Stimulated activated effector memory CD8-positive, alpha-beta T cell treated with anti-CD3 and anti-CD28 coated beads, Interleukin-12 subunit alpha, Interleukin-12 subunit beta, amount 100 ng/mL, for 72 hours (primary cell): ENCODE measurements around the gene EFCAB6.
"Not testable (repeated sequence)": the region's sequence is repeated elsewhere in the genome, so short reads cannot be mapped to it uniquely, and the experiment has no call there.

Experiments used
- ATAC-seq: fragments of 150-1000 bp; cut with Tn5 transposase; 2 replicates; pipeline ENCODE4 v1.10.0; 2021
- DNase-seq, 2 donors: peaks; one replicate each; pipeline ENCODE4 v3.0.0; 2021 to 2022; ENCODE audit warnings: low spot score in 2 of 2
- H3K27ac Mint-ChIP-seq: one replicate; pipeline ENCODE4 v1.8.0; 2022; ENCODE audit warnings: mild to moderate bottlenecking, mixed read lengths
- H3K36me3 Mint-ChIP-seq: one replicate; pipeline ENCODE4 v1.8.0; 2022; ENCODE audit warnings: mild to moderate bottlenecking, mixed read lengths
- H3K4me1 Mint-ChIP-seq: one replicate; pipeline ENCODE4 v1.8.0; 2022; ENCODE audit warnings: mixed read lengths
- H3K4me3 Mint-ChIP-seq: one replicate; pipeline ENCODE4 v1.8.0; 2022; ENCODE audit warnings: mild to moderate bottlenecking, mixed read lengths
- H3K9me3 Mint-ChIP-seq: one replicate; pipeline ENCODE4 v1.8.0; 2022; ENCODE audit warnings: mixed read lengths

EFCAB6 gene

GRCh38 chr22:43706571-43707328, 105.4 kb downstream of the EFCAB6 start:
- H3K27ac Mint-ChIP-seq = no peak overlapping the region
- no peak for ATAC-seq
- no peaks in the 10 kb centered on the region for H3K4me1 Mint-ChIP-seq
- DNase-seq = no peak
- H3K9me3 Mint-ChIP-seq = peaks cover 15% of the 10 kb centered on the region
- no peaks in the 10 kb centered on the region for H3K36me3 Mint-ChIP-seq
- no peak overlapping the region for H3K4me3 Mint-ChIP-seq

GRCh38 chr22:43706151-43706550, 106.0 kb downstream of the EFCAB6 start:
- peaks cover 15% of the 10 kb centered on the region for H3K9me3 Mint-ChIP-seq
- H3K27ac Mint-ChIP-seq = no peak overlapping the region
- ATAC-seq (no peak), DNase-seq (no peak)
- no peaks in the 10 kb centered on the region for H3K4me1 Mint-ChIP-seq
- H3K4me3 Mint-ChIP-seq = no peak overlapping the region
- no peaks in the 10 kb centered on the region for H3K36me3 Mint-ChIP-seq

GRCh38 chr22:43704051-43704450, 108.1 kb downstream of the EFCAB6 start:
- H3K27ac Mint-ChIP-seq = no peak overlapping the region
- no peak overlapping the region for H3K4me3 Mint-ChIP-seq
- no peaks in the 10 kb centered on the region for H3K4me1 Mint-ChIP-seq
- H3K9me3 Mint-ChIP-seq = peaks cover 15% of the 10 kb centered on the region
- no peak for ATAC-seq
- no peaks in the 10 kb centered on the region for H3K36me3 Mint-ChIP-seq
- DNase-seq = no peak

GRCh38 chr22:43698403-43698802, 113.7 kb downstream of the EFCAB6 start:
- no peak for DNase-seq
- Mint-ChIP-seq H3K27ac (no peak overlapping the region), H3K4me3 (no peak overlapping the region), H3K9me3 (peaks cover 2% of the 10 kb centered on the region), H3K36me3 (no peaks in the 10 kb centered on the region), H3K4me1 (no peaks in the 10 kb centered on the region)
- ATAC-seq = no peak

GRCh38 chr22:43697894-43698293, 114.2 kb downstream of the EFCAB6 start:
- DNase-seq (no peak), ATAC-seq (no peak)
- H3K27ac Mint-ChIP-seq = no peak overlapping the region
- H3K9me3 Mint-ChIP-seq = peaks cover 1% of the 10 kb centered on the region
- H3K36me3 Mint-ChIP-seq = no peaks in the 10 kb centered on the region
- H3K4me3 Mint-ChIP-seq = no peak overlapping the region
- no peaks in the 10 kb centered on the region for H3K4me1 Mint-ChIP-seq

- Mint-ChIP-seq H3K9me3 (peaks cover 8% of the 10 kb centered on the region), H3K4me1 (no peaks in the 10 kb centered on the region), H3K27ac (no peak overlapping the region), H3K36me3 (no peaks in the 10 kb centered on the region), H3K4me3 (no peak overlapping the region)
- DNase-seq (no peak), ATAC-seq (no peak)
Observed at GRCh38 chr22:43693249-43693648, 118.9 kb downstream of the EFCAB6 start.

- peaks cover 8% of the 10 kb centered on the region for H3K9me3 Mint-ChIP-seq
- H3K27ac Mint-ChIP-seq = no peak overlapping the region
- H3K4me3 Mint-ChIP-seq = no peak overlapping the region
- no peaks in the 10 kb centered on the region for H3K36me3 Mint-ChIP-seq
- no peaks in the 10 kb centered on the region for H3K4me1 Mint-ChIP-seq
- ATAC-seq (no peak), DNase-seq (no peak)
Observed at GRCh38 chr22:43689356-43689755, 122.7 kb downstream of the EFCAB6 start.

GRCh38 chr22:43682851-43683250, 129.3 kb downstream of the EFCAB6 start:
- no peaks in the 10 kb centered on the region for H3K36me3 Mint-ChIP-seq
- H3K4me3 Mint-ChIP-seq = no peak overlapping the region
- H3K27ac Mint-ChIP-seq = no peak overlapping the region

GRCh38 chr22:43681731-43682360, 130.3 kb downstream of the EFCAB6 start:
- no peak overlapping the region for H3K4me3 Mint-ChIP-seq
- no peaks in the 10 kb centered on the region for H3K36me3 Mint-ChIP-seq
- H3K4me1 Mint-ChIP-seq = no peaks in the 10 kb centered on the region
- no peak overlapping the region for H3K27ac Mint-ChIP-seq
- ATAC-seq (no peak), DNase-seq (no peak)
- H3K9me3 Mint-ChIP-seq = no peaks in the 10 kb centered on the region

More at GRCh38 chr22:43682851-43683250, 129.3 kb downstream of the EFCAB6 start:
- H3K4me1 Mint-ChIP-seq = no peaks in the 10 kb centered on the region
- ATAC-seq (no peak), DNase-seq (no peak)
- H3K9me3 Mint-ChIP-seq = no peaks in the 10 kb centered on the region

GRCh38 chr22:43670513-43670912, 141.6 kb downstream of the EFCAB6 start:
- ATAC-seq (no peak), DNase-seq (no peak)
- no peak overlapping the region for H3K4me3 Mint-ChIP-seq
- no peaks in the 10 kb centered on the region for H3K9me3 Mint-ChIP-seq
- no peaks in the 10 kb centered on the region for H3K36me3 Mint-ChIP-seq
- H3K4me1 Mint-ChIP-seq = no peaks in the 10 kb centered on the region
- H3K27ac Mint-ChIP-seq = no peak overlapping the region

- no peak for DNase-seq
- Mint-ChIP-seq H3K36me3 (no peaks in the 10 kb centered on the region), H3K27ac (no peak overlapping the region), H3K9me3 (no peaks in the 10 kb centered on the region), H3K4me3 (no peak overlapping the region), H3K4me1 (no peaks in the 10 kb centered on the region)
- ATAC-seq = no peak
Observed at GRCh38 chr22:43669190-43669589, 142.9 kb downstream of the EFCAB6 start.

- Mint-ChIP-seq H3K27ac (no peak overlapping the region), H3K36me3 (no peaks in the 10 kb centered on the region), H3K4me3 (no peak overlapping the region), H3K4me1 (no peaks in the 10 kb centered on the region), H3K9me3 (no peaks in the 10 kb centered on the region)
- DNase-seq (no peak), ATAC-seq (no peak)
Observed at GRCh38 chr22:43667656-43668055, 144.4 kb downstream of the EFCAB6 start.

GRCh38 chr22:43666457-43666856, 145.6 kb downstream of the EFCAB6 start:
- no peaks in the 10 kb centered on the region for H3K4me1 Mint-ChIP-seq
- no peak overlapping the region for H3K4me3 Mint-ChIP-seq
- H3K27ac Mint-ChIP-seq = no peak overlapping the region
- no peaks in the 10 kb centered on the region for H3K36me3 Mint-ChIP-seq
- DNase-seq (no peak), ATAC-seq (no peak)
- H3K9me3 Mint-ChIP-seq = no peaks in the 10 kb centered on the region

GRCh38 chr22:43658823-43659222, 153.3 kb downstream of the EFCAB6 start:
- Mint-ChIP-seq H3K9me3 (no peaks in the 10 kb centered on the region), H3K4me3 (no peak overlapping the region), H3K36me3 (no peaks in the 10 kb centered on the region), H3K4me1 (no peaks in the 10 kb centered on the region), H3K27ac (no peak overlapping the region)
- ATAC-seq = no peak
- no peak for DNase-seq

- peak; percentile 60 for ATAC-seq
- H3K4me3 Mint-ChIP-seq, H3K4me1 Mint-ChIP-seq, H3K9me3 Mint-ChIP-seq, H3K27ac Mint-ChIP-seq, H3K36me3 Mint-ChIP-seq, DNase-seq: not testable (repeated sequence)
Observed at GRCh38 chr22:43656581-43656980, 155.5 kb downstream of the EFCAB6 start.

- no peak for ATAC-seq
- no peak for DNase-seq
- no peak overlapping the region for H3K4me3 Mint-ChIP-seq
- no peak overlapping the region for H3K27ac Mint-ChIP-seq
- no peaks in the 10 kb centered on the region for H3K36me3 Mint-ChIP-seq
- H3K4me1 Mint-ChIP-seq = no peaks in the 10 kb centered on the region
- peaks cover 5% of the 10 kb centered on the region for H3K9me3 Mint-ChIP-seq
Observed at GRCh38 chr22:43654271-43654670, 157.8 kb downstream of the EFCAB6 start.
